Tibial nerve (tissue), 3 donors: ENCODE data around the gene CORIN.

Experiments used
- CTCF ChIP-seq, 5 experiments: fragments of 200-600 bp in 3 of 5; fragments of 450-650 bp in 2 of 5; sonication (generic) in 3 of 5; IDR thresholded peaks; one replicate each; pipeline ENCODE4 v1.5.1; 2016 to 2019; ENCODE audit warnings: antibody characterized with exemption in 5 of 5, mild to moderate bottlenecking in 3 of 5, moderate library complexity in 2 of 5
- POLR2A ChIP-seq, 2 donors: fragments of 450-650 bp; IDR thresholded peaks; one replicate each; pipeline ENCODE4 v1.6.1; 2017; ENCODE audit warnings: antibody characterized with exemption in 2 of 2, mild to moderate bottlenecking in 2 of 2, moderate library complexity in 2 of 2

GRCh38 chr4:47863486-47863885 is 25.6 kb upstream of the CORIN start:
- no peak for TF ChIP-seq CTCF (IDR thresholded peaks at IDR 0.05)
- TF ChIP-seq POLR2A (IDR thresholded peaks at IDR 0.05) = no peak
